Breast epithelium (tissue), 4 donors: ENCODE results near the gene MACROD2. TPM values are rescaled to one million over a fixed set of nuclear protein-coding genes. Genes with fewer than 3 reads are reported as not detected.
"Not testable (repeated sequence)": the region's sequence is repeated elsewhere in the genome, so short reads cannot be mapped to it uniquely, and the experiment has no call there.

Source experiments
- DNase-seq, 2 donors: peaks; one replicate each; pipeline ENCODE4 v3.0.0-alpha.2; 2019; ENCODE audit warnings: low spot score in 2 of 2
- H3K27ac ChIP-seq, 2 donors: fragments of 200-600 bp; sonication (generic) in 1 of 2; one replicate each; pipeline ENCODE4 v1.5.1; 2016 to 2019; ENCODE audit warnings: mild to moderate bottlenecking in 1 of 2
- H3K27me3 ChIP-seq, 2 donors: fragments of 200-600 bp; sonication (generic) in 1 of 2; one replicate each; pipeline versions ENCODE4 v1.5.1 to v1.6.0; 2017 to 2019; ENCODE audit warnings: control low read depth in 1 of 2, mild to moderate bottlenecking in 1 of 2
- H3K36me3 ChIP-seq: fragments of 200-600 bp; one replicate; pipeline ENCODE4 v1.5.1; 2019
- H3K4me1 ChIP-seq, 2 donors: fragments of 200-600 bp; sonication (generic); one replicate each; pipeline ENCODE4 v1.5.1; 2016 to 2019; ENCODE audit warnings: control low read depth in 1 of 2
- H3K4me3 ChIP-seq, 3 donors: fragments of 200-600 bp; sonication (generic); 1 replicate in 2 of 3; 2 replicates in 1 of 3; pipeline ENCODE4 v1.5.1; 2016 to 2019; ENCODE audit warnings: mild to moderate bottlenecking in 3 of 3, moderate library complexity in 2 of 3
- H3K9me3 ChIP-seq, 2 donors: fragments of 200-600 bp; sonication (generic) in 1 of 2; one replicate each; pipeline ENCODE4 v1.5.1; 2016 to 2019; ENCODE audit warnings: control low read depth in 1 of 2
- CTCF ChIP-seq, 3 donors: fragments of 450-650 bp; IDR thresholded peaks; one replicate each; pipeline ENCODE4 v1.5.1; 2016 to 2017; ENCODE audit warnings: antibody characterized with exemption in 3 of 3, mild to moderate bottlenecking in 3 of 3, moderate library complexity in 3 of 3
- POLR2A ChIP-seq: fragments of 450-650 bp; IDR thresholded peaks from one replicate; pipeline ENCODE4 v1.6.1; 2016; ENCODE audit warnings: antibody characterized with exemption, mild to moderate bottlenecking, moderate library complexity
- POLR2AphosphoS5 ChIP-seq, 3 donors: sonication (generic); formaldehyde crosslinking; IDR thresholded peaks; one replicate each; pipeline ENCODE4 v1.6.1; 2017; ENCODE audit warnings: antibody characterized with exemption in 3 of 3
- intact Hi-C: fragments of 100-400 bp; cut with DNase I; formaldehyde crosslinking; loops from one replicate; pipeline ENCODE4 v1.15.1; 2023; ENCODE audit warnings: low total_unique reads
- total RNA-seq, 3 donors: library from RNA; depleted of rRNA; stranded (reverse); fragments of >200 nt; gene quantifications; one replicate each; pipeline ENCODE4 v1.1.0, GENCODE V29; 2016

Gene MACROD2
- total RNA-seq, 3 donors from 2014 or later = 6.7 to 26.8 (median 8.8) TPM

GRCh38 chr20:15131176-15131575 is 1135.9 kb downstream of the MACROD2 start:
- no peaks in the 10 kb centered on the region for H3K4me1 ChIP-seq
- DNase-seq = no peak
- H3K27me3 ChIP-seq = no peaks in the 10 kb centered on the region
- TF ChIP-seq POLR2A = no peak
- no peak for TF ChIP-seq CTCF (IDR thresholded peaks at IDR 0.05)
- TF ChIP-seq POLR2AphosphoS5 (IDR thresholded peaks at IDR 0.05) = no peak
- no peak overlapping the region for H3K27ac ChIP-seq
- intact Hi-C loops = no loop called here
- H3K4me3 ChIP-seq = no peak overlapping the region
- H3K9me3 ChIP-seq = no peaks in the 10 kb centered on the region
- H3K36me3 ChIP-seq = no peaks in the 10 kb centered on the region

- Histone ChIP-seq H3K4me1 (no peaks in the 10 kb centered on the region), H3K36me3 (no peaks in the 10 kb centered on the region), H3K27me3 (no peaks in the 10 kb centered on the region), H3K27ac (no peak overlapping the region), H3K9me3 (no peaks in the 10 kb centered on the region), H3K4me3 (no peak overlapping the region)
- intact Hi-C loops = no loop called here
- no peak for DNase-seq
- no peak for TF ChIP-seq POLR2A
- no peak for TF ChIP-seq CTCF (IDR thresholded peaks at IDR 0.05)
- TF ChIP-seq POLR2AphosphoS5 (IDR thresholded peaks at IDR 0.05) = no peak
Observed at GRCh38 chr20:15138548-15139126, 1143.3 kb downstream of the MACROD2 start.

- Histone ChIP-seq H3K36me3 (no peaks in the 10 kb centered on the region), H3K27ac (no peak overlapping the region), H3K27me3 (no peaks in the 10 kb centered on the region), H3K4me3 (no peak overlapping the region), H3K9me3 (no peaks in the 10 kb centered on the region), H3K4me1 (no peaks in the 10 kb centered on the region)
- intact Hi-C loops = no loop called here
- DNase-seq = no peak
- TF ChIP-seq POLR2A (no peak), POLR2AphosphoS5 (IDR thresholded peaks at IDR 0.05) (no peak), CTCF (IDR thresholded peaks at IDR 0.05) (no peak)
Observed at GRCh38 chr20:15139522-15139921, 1144.2 kb downstream of the MACROD2 start.

- no peak overlapping the region for H3K27ac ChIP-seq
- no peaks in the 10 kb centered on the region for H3K4me1 ChIP-seq
- H3K27me3 ChIP-seq = no peaks in the 10 kb centered on the region
- H3K4me3 ChIP-seq = no peak overlapping the region
- DNase-seq = no peak
- TF ChIP-seq POLR2A = no peak
- TF ChIP-seq CTCF (IDR thresholded peaks at IDR 0.05) = no peak
- no peaks in the 10 kb centered on the region for H3K9me3 ChIP-seq
- no peaks in the 10 kb centered on the region for H3K36me3 ChIP-seq
- intact Hi-C loops = no loop called here
Observed at GRCh38 chr20:15140286-15140685, 1145.0 kb downstream of the MACROD2 start.

GRCh38 chr20:15140940-15141339 is 1145.6 kb downstream of the MACROD2 start:
- H3K36me3 ChIP-seq, H3K9me3 ChIP-seq, H3K27me3 ChIP-seq, intact Hi-C loops, DNase-seq, H3K4me3 ChIP-seq, H3K27ac ChIP-seq, H3K4me1 ChIP-seq: not testable (repeated sequence)

- Histone ChIP-seq H3K27me3 (no peaks in the 10 kb centered on the region), H3K36me3 (no peaks in the 10 kb centered on the region), H3K27ac (no peak overlapping the region), H3K4me1 (no peaks in the 10 kb centered on the region), H3K4me3 (no peak overlapping the region), H3K9me3 (no peaks in the 10 kb centered on the region)
- TF ChIP-seq CTCF (IDR thresholded peaks at IDR 0.05) (no peak), POLR2AphosphoS5 (IDR thresholded peaks at IDR 0.05) (no peak), POLR2A (no peak)
- intact Hi-C loops = no loop called here
- no peak for DNase-seq
Observed at GRCh38 chr20:15141861-15142260, 1146.5 kb downstream of the MACROD2 start.
